ENCODE results near the gene PNLIPRP1.

Gene PNLIPRP1

GRCh38 chr10:116654816-116655215 is 64.1 kb downstream of the PNLIPRP1 start:
- peak; percentile 40; the same call in 1 of the 3 replicates for ATAC-seq
- TF ChIP-seq CSDC2 (CRISPR knock-in tag; IDR thresholded peaks at IDR 0.05), result no peak
- TF ChIP-seq BACH2 (CRISPR knock-in tag; IDR thresholded peaks at IDR 0.05; ENCODE audit: borderline replicate concordance), result no peak
- TF ChIP-seq ESRRG (CRISPR knock-in tag; IDR thresholded peaks at IDR 0.05), result no peak
- TF ChIP-seq ZFP3 (CRISPR knock-in tag; IDR thresholded peaks at IDR 0.05), result no peak
- TF ChIP-seq TSHZ2 (CRISPR knock-in tag; IDR thresholded peaks at IDR 0.05), result no peak
- TF ChIP-seq ZNF70 (CRISPR knock-in tag; IDR thresholded peaks at IDR 0.05), result no peak
- no peak for TF ChIP-seq GLIS3 (CRISPR knock-in tag; IDR thresholded peaks at IDR 0.05)
- no peak for TF ChIP-seq TCF4 (CRISPR knock-in tag; IDR thresholded peaks at IDR 0.05; ENCODE audit: borderline replicate concordance)

- TF ChIP-seq CREB5 (CRISPR knock-in tag; IDR thresholded peaks at IDR 0.05; ENCODE audit: low read depth) (no peak), ZC3H10 (CRISPR knock-in tag; IDR thresholded peaks at IDR 0.05) (no peak), ESRRG (CRISPR knock-in tag; IDR thresholded peaks at IDR 0.05) (no peak), ZNF8 (CRISPR knock-in tag; IDR thresholded peaks at IDR 0.05) (no peak), BACH2 (CRISPR knock-in tag; IDR thresholded peaks at IDR 0.05; ENCODE audit: borderline replicate concordance) (no peak), ZFP30 (CRISPR knock-in tag; IDR thresholded peaks at IDR 0.05) (no peak), GLIS3 (CRISPR knock-in tag; IDR thresholded peaks at IDR 0.05) (no peak), TOX (CRISPR knock-in tag; IDR thresholded peaks at IDR 0.05; ENCODE audit: borderline replicate concordance) (no peak), ZNF565 (CRISPR knock-in tag; conservative IDR thresholded peaks at IDR 0.05; ENCODE audit: low read depth) (no peak), SNAI2 (CRISPR knock-in tag; IDR thresholded peaks at IDR 0.05) (no peak), TCF4 (CRISPR knock-in tag; IDR thresholded peaks at IDR 0.05; ENCODE audit: borderline replicate concordance) (no peak), ZFP3 (CRISPR knock-in tag; IDR thresholded peaks at IDR 0.05) (no peak), POU6F1 (CRISPR knock-in tag; IDR thresholded peaks at IDR 0.05; ENCODE audit: borderline replicate concordance, low read depth) (no peak)
- no peak for ATAC-seq
Observed at GRCh38 chr10:116655568-116655967, 64.8 kb downstream of the PNLIPRP1 start.

- TF ChIP-seq ZFP3 (CRISPR knock-in tag; IDR thresholded peaks at IDR 0.05) (no peak), BACH2 (CRISPR knock-in tag; IDR thresholded peaks at IDR 0.05; ENCODE audit: borderline replicate concordance) (no peak), CREB5 (CRISPR knock-in tag; IDR thresholded peaks at IDR 0.05; ENCODE audit: low read depth) (no peak), ISL1 (CRISPR knock-in tag; IDR thresholded peaks at IDR 0.05) (no peak), TSHZ2 (CRISPR knock-in tag; IDR thresholded peaks at IDR 0.05) (no peak)
- no peak for ATAC-seq
Observed at GRCh38 chr10:116656044-116656443, 65.3 kb downstream of the PNLIPRP1 start.

All from SK-N-SH treated with all-trans-retinoic acid at 6 μM for 48 hours (cell line).